22Rv1 (cell line): ENCODE measurements around the gene PARP15.
"Not testable (repeated sequence)": the region's sequence is repeated elsewhere in the genome, so short reads cannot be mapped to it uniquely, and the experiment has no call there.

Experiments used
- H3K27ac ChIP-seq: fragments of 450-650 bp; 2 replicates; pipeline ENCODE4 v1.5.1; 2017
- CTCF ChIP-seq: fragments of 450-650 bp; IDR thresholded peaks from 2 replicates; pipeline ENCODE4 v1.5.1; 2017; ENCODE audit warnings: mild to moderate bottlenecking
- ZFX ChIP-seq: fragments of 450-650 bp; IDR thresholded peaks from 2 replicates; pipeline ENCODE4 v1.6.1; 2017; ENCODE audit warnings: antibody characterized with exemption, borderline replicate concordance

PARP15 gene

DNA sequence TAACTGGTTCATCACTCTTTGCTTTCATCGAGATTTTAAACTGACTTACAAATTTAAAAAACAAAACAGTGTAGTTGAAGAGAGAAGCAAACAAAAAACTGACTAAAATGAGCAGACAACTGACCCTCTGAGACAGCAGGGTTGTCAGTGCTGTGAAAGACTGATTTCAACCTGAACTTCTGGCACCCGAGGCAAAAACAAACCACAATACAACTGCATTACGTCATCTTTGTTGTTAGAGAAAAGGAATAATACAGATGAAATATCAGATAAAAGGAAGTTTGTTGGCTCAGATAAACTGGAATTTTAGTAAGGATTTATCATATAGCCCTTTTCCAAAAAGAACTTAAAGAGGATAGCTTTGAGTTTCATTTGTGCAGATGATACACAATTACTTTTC, 51.1 kb downstream of the PARP15 start:
- no peak for TF ChIP-seq CTCF
- peak overlapping the region; percentile 17 for H3K27ac ChIP-seq

DNA sequence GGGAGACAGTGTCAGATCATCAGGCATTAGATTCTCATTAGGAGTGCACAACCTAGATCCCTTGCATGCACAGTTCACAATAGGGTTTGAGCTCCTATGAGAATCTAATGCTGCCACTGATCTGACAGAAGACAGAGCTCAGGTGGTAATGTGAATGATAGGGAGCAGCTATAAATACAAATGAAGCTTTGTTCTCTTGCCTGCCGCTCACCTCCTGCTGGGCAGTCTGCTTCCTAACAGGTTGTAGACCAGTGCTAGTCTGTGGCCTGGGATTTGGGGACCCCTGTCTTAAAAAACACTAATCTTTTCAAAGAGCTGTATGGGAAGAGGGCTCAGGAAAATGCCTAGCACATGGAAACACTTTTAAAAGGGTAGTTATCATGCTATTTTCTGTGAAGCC, 52.3 kb downstream of the PARP15 start:
- H3K27ac ChIP-seq = no peak overlapping the region
- no peak for TF ChIP-seq CTCF
- TF ChIP-seq ZFX = no peak

- TF ChIP-seq CTCF = no peak
- no peak for TF ChIP-seq ZFX
- no peak overlapping the region for H3K27ac ChIP-seq
These were observed 58.3 kb downstream of the PARP15 start for GRCh38 chr3:122635789-122636188.

- TF ChIP-seq ZFX (no peak), CTCF (no peak)
- no peak overlapping the region for H3K27ac ChIP-seq
These were observed 59.2 kb downstream of the PARP15 start for GRCh38 chr3:122636697-122637096.

DNA sequence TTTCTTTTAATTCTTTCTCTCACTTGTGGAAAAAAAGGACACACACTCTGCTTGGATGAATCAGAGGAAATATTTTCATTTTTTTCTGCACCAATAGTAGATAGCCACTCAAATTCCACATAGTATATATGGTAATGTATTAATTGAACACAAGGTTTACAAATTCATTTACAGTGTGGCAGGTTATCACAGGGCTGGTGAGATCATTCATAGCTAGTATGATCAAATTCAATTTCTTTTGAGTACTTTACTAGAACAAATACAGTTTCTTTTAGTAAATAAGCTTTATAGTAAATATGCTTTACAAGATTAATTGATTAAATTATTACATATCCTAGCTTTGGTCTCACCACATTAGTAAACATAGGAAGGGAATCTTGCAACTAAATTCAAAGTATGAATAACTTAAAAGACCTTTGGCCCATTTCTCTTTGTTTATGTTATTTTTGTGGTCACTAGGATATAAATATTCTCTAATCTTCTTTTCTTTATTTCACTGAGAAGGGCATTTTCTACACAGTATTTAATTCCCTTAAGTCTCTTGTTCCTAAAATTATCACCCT, 63.1 kb downstream of the PARP15 start:
- H3K27ac ChIP-seq = no peak overlapping the region
- TF ChIP-seq CTCF (no peak), ZFX (no peak)

DNA sequence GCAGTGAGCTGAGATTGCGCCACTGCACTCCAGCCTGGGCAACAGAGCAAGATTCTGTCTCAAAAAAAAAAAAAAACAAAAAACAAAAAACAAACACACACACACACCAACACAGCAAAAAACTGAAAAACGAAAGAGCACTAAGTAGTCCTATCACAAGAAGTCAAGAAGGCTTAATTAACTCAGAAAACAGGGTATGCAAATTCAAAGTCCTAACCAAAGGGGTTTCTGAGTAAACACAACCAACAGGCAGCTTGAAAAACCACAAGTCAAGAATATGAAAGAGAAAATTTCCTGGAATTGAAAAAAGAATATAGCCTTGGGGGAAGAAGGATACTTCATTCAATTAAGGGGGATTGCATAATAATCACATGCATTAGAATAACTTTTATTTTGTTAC, 65.5 kb downstream of the PARP15 start:
- no peak overlapping the region for H3K27ac ChIP-seq
- TF ChIP-seq ZFX (no peak), CTCF (no peak)

DNA sequence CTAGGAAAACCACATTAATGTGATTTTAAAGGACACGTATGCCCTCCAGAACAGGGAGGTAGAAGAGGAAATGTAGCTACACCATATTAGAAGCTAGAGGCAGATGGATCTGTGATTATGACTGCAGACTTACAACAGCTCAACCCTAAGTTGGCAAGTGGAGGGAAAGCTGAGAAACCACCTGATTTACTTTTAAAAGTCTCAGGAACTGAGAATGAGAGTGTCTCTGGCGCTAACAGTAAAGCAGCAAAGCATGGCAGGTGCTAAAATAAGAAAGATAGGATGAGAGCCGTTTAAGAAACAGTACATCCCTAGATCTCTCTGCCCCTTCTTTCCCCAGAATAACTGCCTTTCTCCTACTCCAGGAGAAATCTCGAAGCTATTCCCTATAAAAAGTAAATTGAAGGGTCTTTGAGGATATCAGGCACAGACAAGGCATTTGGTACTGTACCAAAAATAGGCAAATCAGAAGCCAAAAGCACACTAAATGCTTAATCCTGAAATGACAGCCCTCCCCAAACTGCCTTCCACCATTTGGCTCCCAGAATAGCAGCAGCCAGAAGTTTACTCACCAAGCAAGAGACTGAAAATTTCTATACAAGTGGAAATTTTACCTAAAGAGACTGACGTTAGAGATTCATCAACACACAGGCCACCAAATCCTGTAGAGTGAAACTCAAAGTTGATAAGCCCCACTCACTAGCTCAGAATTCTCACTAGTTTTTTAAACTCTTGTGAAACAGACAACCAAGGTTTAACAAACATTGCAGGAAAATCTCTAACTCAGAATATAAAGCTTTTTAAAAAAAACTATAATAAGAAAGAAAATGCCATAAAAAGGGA, 68.9 kb downstream of the PARP15 start:
- no peak overlapping the region for H3K27ac ChIP-seq
- TF ChIP-seq ZFX (no peak), CTCF (no peak)

GRCh38 chr3:122651233-122651907, 73.9 kb downstream of the PARP15 start:
- peak overlapping the region; percentile 94 for H3K27ac ChIP-seq

GRCh38 chr3:122651962-122652361, 74.5 kb downstream of the PARP15 start:
- peak overlapping the region; percentile 94 for H3K27ac ChIP-seq

GRCh38 chr3:122658336-122658735, 80.9 kb downstream of the PARP15 start:
- not testable (repeated sequence) for H3K27ac ChIP-seq
